Measurements from ENCODE around the gene WDR90.
A peak's percentile ranks its signal among the peaks of the same experiment; 100 is the strongest.

WDR90 gene

GRCh38 chr16:708019-708418 is 58.9 kb downstream of the WDR90 start:
- no peak for DNase-seq (ENCODE audit: low read depth)

DNA sequence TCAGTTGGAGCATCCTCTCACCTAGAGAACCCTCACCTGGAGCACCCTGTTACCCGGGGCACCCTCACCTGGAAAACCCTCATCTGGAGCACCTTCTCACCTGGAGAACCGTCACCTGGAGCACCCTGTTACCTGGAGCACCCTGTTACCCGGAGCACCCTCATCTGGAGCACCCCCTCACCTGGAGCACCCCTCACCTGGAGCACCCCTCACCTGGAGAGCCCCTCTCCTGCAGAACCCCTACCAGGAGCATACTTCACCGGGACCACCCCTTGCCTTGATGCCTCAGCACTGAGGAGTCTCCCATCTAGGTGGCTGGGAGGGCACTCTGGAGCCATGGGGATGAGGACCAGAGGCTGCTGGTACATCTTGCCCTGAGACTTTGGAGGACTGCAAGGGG is 59.8 kb downstream of the WDR90 start:
- DNase-seq (ENCODE audit: low read depth) = no peak

- DNase-seq (ENCODE audit: low read depth) = no peak
These were observed 60.7 kb downstream of the WDR90 start for GRCh38 chr16:709566-710499.

GRCh38 chr16:710500-711075 is 61.4 kb downstream of the WDR90 start:
- DNase-seq (ENCODE audit: low read depth) = no peak

DNA sequence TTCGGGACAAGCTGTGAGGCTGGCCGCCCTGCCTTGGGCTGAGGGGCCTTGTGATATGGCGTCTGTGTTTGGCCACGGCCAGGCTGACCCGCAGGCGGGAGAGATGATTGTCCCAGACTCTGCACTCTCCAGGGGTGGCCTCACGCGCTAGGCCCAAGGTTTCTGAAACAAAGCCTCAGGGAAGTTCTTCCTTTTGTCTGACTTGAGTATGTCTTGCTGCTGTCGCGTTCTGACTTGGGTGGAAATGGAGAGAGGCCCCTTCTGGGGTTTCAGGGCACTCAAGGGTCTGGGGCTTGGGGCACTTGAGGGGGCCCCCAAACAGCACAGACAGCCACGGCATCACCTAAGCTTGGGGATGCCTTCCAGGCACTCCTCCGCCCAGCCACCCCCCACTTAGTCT is 61.9 kb downstream of the WDR90 start:
- DNase-seq (ENCODE audit: low read depth) = no peak

DNA sequence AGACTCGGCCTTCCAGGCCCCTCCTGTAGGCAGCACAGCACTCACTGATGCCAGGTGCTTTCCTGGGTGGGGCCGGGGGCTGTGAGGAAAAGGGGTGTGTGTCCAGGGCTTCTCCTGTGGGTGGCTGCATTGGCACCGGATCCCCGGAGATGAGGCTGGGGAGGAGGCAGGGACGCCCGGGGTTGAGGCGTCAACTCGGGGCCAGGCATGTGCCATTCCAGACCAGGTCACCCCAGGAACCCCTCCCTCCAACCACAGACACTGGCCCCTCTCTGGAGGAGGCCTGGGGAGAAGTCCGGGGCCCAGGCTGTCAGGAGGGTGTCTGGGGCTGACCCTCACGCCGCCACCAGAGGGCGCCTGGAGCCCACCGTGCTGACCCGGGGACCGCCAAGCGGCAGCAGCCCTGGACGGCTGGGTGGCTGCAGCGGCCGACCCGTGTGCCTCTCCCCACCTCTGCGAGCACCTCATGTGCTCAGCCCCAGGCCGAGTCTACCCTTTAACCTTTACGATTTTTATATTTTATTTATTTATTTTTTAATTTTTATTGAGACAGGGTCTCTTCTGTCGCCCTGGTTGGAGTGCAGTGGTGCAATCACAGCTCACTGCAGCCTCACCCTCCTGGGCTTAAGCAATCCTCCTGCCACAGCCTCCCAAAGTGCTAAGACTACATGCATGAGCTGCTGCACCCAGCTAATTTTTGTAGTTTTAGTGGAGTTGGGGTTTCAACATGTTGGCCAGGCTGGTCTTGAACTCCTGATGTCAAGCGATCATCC is 62.6 kb downstream of the WDR90 start:
- DNase-seq (ENCODE audit: low read depth) = no peak

DNA sequence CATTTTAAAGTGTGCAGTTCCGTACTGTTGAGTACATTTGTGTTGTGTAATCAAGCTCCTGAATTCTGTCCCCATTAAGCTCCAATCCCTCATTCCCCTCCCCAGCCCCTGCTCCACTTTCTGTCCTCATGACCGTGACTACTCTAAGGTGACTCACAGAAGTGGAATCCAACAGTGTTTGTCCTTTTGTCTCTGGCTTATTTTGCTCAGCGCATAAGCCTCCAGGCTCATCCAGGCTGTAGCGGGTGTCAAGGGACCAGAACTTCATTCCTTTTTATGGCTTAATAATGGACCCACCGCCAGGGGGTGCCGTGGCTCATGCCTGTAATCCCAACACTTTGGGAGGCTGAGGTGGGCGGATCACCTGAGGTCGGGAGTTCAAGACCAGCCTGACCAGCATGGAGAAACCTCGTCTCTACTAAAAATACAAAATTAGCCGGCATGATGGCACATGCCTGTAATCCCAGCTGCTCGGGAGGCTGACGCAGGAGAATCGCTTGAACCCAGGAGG is 63.6 kb downstream of the WDR90 start:
- DNase-seq (ENCODE audit: low read depth) = peak; percentile 89

DNA sequence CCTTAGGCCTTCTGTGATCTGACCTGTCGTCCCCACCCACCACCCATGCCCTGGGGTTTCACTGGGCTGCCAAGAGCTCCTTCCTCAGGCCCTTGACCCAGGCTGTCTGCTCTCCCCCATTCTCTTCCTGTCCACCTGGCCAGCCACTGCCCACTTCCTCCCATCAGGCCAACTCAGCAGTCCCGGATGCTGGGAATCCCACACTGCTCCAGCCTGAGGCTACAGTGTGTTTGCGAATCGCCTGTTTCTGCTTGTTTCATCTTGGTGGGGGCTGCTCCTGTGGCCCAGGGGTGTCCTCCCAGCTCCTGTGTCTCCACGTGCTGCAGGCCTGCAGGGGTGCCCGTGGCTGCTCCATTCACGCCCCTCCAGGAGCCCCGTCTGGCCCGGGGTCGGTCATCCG is 64.9 kb downstream of the WDR90 start:
- no peak for DNase-seq (ENCODE audit: low read depth)

DNA sequence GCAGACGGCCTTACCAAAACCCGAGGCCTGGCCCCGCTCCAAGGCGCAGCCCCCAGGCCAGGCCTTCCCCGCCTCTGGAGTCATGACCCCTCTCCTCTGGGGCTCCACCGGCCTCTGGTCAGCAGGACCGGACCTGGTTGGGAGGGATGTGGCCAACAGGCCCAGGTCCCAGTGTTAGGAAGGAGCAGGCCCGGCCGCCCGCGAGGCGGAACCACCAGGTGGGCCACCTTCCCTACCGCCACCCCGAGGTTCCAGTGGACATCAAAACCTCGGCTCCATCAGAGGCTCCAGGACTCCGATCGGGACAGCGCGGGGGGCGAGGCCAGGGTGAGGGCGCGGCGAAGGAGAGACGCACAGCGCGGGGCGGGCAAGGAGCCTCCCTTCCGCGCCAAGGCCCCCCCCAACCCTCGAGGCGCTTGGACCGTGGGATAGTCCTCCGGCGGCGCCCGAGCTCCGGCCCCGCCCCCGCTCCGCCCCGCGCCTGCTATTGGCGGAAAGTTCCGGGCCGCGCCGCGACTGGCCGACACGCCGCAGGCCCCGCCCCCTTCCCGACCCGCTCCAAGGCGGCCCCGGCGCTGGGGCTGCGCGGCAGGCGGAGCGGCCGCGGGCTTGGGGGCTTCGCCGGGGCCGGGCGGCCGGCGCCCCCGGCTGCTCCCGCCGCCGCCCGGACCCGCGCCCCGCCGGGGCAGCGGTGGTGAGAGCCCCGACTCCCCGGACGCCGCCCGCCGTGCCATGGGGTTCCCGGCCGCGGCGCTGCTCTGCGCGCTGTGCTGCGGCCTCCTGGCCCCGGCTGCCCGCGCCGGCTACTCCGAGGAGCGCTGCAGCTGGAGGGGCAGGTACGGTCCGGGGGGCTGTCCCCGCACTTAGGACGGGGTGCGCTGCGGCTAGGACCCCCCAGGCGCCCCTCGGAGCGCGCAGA is 65.7 kb downstream of the WDR90 start, which contains the start of gene METRN:
TSS of gene METRN (plus strand) at position 561 of the 919 bp plus-strand sequence. CDS start at position 733, 172 bp downstream.
- peak; percentile 78 for DNase-seq (ENCODE audit: low read depth)

- DNase-seq (ENCODE audit: low read depth) = no peak
These were observed 66.5 kb downstream of the WDR90 start for GRCh38 chr16:715477-716199.

- DNase-seq (ENCODE audit: low read depth) = no peak
These were observed 67.0 kb downstream of the WDR90 start for GRCh38 chr16:716200-716568.

DNA sequence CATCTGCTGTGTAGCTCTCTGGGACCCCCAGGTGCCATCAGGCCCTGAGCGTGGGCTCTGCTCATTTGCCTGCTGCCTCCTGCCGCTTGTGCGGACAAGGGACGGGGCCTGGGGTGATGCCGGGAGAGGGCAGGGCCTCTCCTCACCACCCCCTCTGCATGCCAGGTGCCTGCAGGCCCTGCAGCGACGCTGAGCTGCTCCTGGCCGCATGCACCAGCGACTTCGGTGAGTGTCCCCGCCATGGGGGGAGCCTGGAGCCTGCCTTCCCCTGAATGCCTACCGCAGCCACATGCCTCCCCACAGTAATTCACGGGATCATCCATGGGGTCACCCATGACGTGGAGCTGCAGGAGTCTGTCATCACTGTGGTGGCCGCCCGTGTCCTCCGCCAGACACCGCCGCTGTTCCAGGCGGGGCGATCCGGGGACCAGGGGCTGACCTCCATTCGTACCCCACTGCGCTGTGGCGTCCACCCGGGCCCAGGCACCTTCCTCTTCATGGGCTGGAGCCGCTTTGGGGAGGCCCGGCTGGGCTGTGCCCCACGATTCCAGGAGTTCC is 67.7 kb downstream of the WDR90 start:
- DNase-seq (ENCODE audit: low read depth) = no peak
